AG04450 (cell line): Measurements from ENCODE around the gene GTF2IRD1. TPM values are rescaled to one million over a fixed set of nuclear protein-coding genes. Genes with fewer than 3 reads are reported as not detected.
"Not testable (repeated sequence)": the region's sequence is repeated elsewhere in the genome, so short reads cannot be mapped to it uniquely, and the experiment has no call there.

Experiments
- CTCF ChIA-PET: fragments of 300-600, 350-600 bp; formaldehyde crosslinking; extraction: SDS; loops from one replicate; lab custom pipeline; 2022; ENCODE audit warnings: antibody characterized with exemption, inconsistent platforms; lab: Charles Lee
- POLR2A ChIA-PET: fragments of 350-600 bp; formaldehyde crosslinking; extraction: SDS; loops from one replicate; lab custom pipeline; 2021; ENCODE audit warnings: antibody characterized with exemption, inconsistent platforms; lab: Yijun Ruan, JAX
- DNase-seq: peaks from one replicate; pipeline ENCODE4 v3.0.0-alpha.2; 2011; ENCODE audit warnings: low read depth, low spot score
- H3K27ac ChIP-seq: one replicate; pipeline ENCODE4 v1.5.1; 2012; ENCODE audit warnings: low read depth, low read length, control low read depth
- H3K27me3 ChIP-seq: one replicate; pipeline ENCODE4 v1.6.0; 2012; ENCODE audit warnings: low read length; ENCODE audit not compliant: control insufficient read depth, insufficient read depth
- H3K4me3 ChIP-seq: 2 replicates; pipeline ENCODE4 v1.5.1; 2011; ENCODE audit warnings: mild to moderate bottlenecking, low read depth, low read length, control low read depth
- H3K9me3 ChIP-seq: 2 replicates; pipeline ENCODE4 v1.5.1; 2012; ENCODE audit warnings: low read length; ENCODE audit not compliant: control insufficient read depth, insufficient read depth
- polyA plus RNA-seq: library from polyadenylated mRNA; depleted of rRNA; stranded (reverse); fragments of >200 nt; gene quantifications from 2 replicates; pipeline ENCODE4 v1.2.3, GENCODE V29; 2011
- TF ChIP-seq, protein P1 (sequence below): IDR thresholded peaks from 2 replicates; pipeline ENCODE4 v1.5.1; 2011; ENCODE audit warnings: low read depth, low read length, control low read depth, inconsistent platforms

The GTF2IRD1 gene
- polyA plus RNA-seq, 1 experiment = 23.5 TPM

- H3K4me3 ChIP-seq = no peak overlapping the region
- peaks cover 11% of the 10 kb centered on the region for H3K9me3 ChIP-seq
- ChIA-PET POLR2A (no interaction called here), CTCF (no interaction called here)
- DNase-seq = no peak
- no peaks in the 10 kb centered on the region for H3K27me3 ChIP-seq
- TF ChIP-seq, protein P1, sequence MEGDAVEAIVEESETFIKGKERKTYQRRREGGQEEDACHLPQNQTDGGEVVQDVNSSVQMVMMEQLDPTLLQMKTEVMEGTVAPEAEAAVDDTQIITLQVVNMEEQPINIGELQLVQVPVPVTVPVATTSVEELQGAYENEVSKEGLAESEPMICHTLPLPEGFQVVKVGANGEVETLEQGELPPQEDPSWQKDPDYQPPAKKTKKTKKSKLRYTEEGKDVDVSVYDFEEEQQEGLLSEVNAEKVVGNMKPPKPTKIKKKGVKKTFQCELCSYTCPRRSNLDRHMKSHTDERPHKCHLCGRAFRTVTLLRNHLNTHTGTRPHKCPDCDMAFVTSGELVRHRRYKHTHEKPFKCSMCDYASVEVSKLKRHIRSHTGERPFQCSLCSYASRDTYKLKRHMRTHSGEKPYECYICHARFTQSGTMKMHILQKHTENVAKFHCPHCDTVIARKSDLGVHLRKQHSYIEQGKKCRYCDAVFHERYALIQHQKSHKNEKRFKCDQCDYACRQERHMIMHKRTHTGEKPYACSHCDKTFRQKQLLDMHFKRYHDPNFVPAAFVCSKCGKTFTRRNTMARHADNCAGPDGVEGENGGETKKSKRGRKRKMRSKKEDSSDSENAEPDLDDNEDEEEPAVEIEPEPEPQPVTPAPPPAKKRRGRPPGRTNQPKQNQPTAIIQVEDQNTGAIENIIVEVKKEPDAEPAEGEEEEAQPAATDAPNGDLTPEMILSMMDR = no peak
- H3K27ac ChIP-seq = no peak overlapping the region
Measured at GRCh38 chr7:74525881-74526280, 72.2 kb downstream of the GTF2IRD1 start.

DNA sequence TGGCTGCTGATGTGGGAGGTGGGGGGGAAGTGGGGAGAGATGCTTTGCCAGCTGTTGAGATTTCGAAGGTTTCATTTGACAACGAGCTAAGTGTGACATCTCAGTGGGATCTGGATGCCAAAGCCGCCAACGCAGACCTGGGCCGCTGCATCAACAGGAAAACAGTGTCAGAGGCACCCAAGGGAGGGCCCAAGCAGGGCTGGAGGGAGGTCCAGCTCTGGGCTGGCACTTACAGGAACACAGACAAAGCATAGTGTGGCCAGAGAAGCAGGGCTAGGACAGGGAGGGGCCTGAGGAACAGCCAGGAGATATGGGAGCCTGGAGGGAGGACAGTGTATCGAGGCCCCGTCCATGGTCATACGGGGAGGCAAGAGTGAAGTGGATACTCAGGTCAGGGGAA is 73.1 kb downstream of the GTF2IRD1 start:
- TF ChIP-seq, protein P1 = no peak
- H3K27ac ChIP-seq = no peak overlapping the region
- POLR2A ChIA-PET = no interaction called here
- peaks cover 2% of the 10 kb centered on the region for H3K9me3 ChIP-seq
- no peak overlapping the region for H3K4me3 ChIP-seq
- CTCF ChIA-PET = no interaction called here
- no peaks in the 10 kb centered on the region for H3K27me3 ChIP-seq
- DNase-seq = no peak

DNA sequence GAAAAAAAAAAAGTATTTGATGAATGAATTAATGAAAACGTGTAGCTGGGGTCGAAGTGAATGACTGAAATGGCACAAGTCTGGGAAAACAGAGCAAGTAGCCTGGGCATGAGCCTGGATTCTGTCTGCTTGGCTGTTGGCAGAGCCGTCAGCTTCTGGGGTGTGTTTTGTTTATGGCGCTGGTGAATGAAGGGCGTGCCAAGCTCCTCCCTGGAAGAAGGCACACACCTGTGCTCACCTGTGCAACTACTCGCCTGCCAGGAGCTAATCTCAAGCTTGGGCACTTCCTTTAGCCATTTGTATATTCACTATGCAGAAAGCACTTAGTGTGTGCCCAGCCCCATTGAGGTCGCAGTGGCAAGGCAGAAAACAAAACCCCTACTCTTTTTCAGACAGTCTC is 74.1 kb downstream of the GTF2IRD1 start:
- no peak overlapping the region for H3K4me3 ChIP-seq
- no peaks in the 10 kb centered on the region for H3K27me3 ChIP-seq
- ChIA-PET CTCF (no interaction called here), POLR2A (no interaction called here)
- H3K27ac ChIP-seq = no peak overlapping the region
- TF ChIP-seq, protein P1 = no peak
- no peak for DNase-seq
- no peaks in the 10 kb centered on the region for H3K9me3 ChIP-seq

GRCh38 chr7:74528773-74529172 is 75.1 kb downstream of the GTF2IRD1 start:
- H3K27me3 ChIP-seq, CTCF ChIA-PET, H3K27ac ChIP-seq, H3K4me3 ChIP-seq, H3K9me3 ChIP-seq, POLR2A ChIA-PET, DNase-seq: not testable (repeated sequence)

DNA sequence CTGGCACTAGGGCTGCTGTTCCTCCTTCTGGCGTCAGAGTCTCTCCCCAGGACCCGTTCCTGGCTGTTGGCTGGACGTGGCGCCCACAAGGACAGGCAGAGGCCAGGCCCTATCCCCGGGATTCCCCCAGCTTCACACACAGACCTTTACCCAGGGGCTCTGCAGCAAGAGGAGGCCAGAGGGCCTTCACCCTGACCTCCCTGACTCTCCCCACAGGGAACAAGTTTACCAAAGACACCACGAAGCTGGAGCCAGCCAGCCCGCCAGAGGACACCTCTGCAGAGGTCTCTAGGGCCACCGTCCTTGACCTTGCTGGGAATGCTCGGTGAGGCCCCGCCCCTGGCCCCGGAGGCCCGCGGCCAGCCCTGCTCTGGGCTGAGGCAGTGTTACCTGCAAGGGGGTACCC is 82.2 kb downstream of the GTF2IRD1 start:
- Histone ChIP-seq H3K27me3 (no peaks in the 10 kb centered on the region), H3K4me3 (no peak overlapping the region), H3K27ac (no peak overlapping the region), H3K9me3 (no peaks in the 10 kb centered on the region)
- no peak for DNase-seq
- ChIA-PET POLR2A (no interaction called here), CTCF (no interaction called here)
- TF ChIP-seq, protein P1 = no peak

DNA sequence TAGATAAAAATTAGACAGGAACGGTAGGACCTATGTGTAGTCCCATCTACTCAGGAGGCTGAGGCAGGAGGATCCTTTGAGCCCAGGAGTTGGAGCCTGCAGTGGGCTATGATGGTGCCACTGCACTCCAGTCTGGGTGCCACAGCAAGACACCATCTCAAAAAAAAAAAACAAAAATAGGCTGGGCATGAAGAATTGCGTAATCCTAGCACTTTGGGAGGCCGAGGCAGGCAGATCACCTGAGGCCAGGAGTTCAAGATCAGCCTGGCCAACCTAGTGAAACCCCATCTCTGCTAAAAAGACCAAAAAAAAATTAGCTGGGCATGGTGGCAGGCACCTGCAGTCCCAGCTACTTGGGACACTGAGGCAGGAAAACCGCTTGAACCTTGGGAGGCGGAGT is 88.2 kb downstream of the GTF2IRD1 start:
- CTCF ChIA-PET, H3K4me3 ChIP-seq, H3K27ac ChIP-seq, H3K27me3 ChIP-seq, DNase-seq, H3K9me3 ChIP-seq: not testable (repeated sequence)
- POLR2A ChIA-PET = interaction anchor here (0.7 kb wide), 1 partner anchor 9 kb away, joined by 3 read pairs; no protein-coding TSS in a partner anchor
